A673 (cell line): ENCODE measurements around the gene USP16. TPM values are rescaled to one million over a fixed set of nuclear protein-coding genes. Genes with fewer than 3 reads are reported as not detected.
A peak's percentile ranks its signal among the peaks of the same experiment; 100 is the strongest.
"Not testable (repeated sequence)": the region's sequence is repeated elsewhere in the genome, so short reads cannot be mapped to it uniquely, and the experiment has no call there.

Experiments
- BruUV-seq: library from RNA; stranded (reverse); fragments of 400-500 nt; replicated peaks from 2 replicates; lab custom pipeline; 2021; lab: Mats Ljungman, UMichigan
- CTCF ChIA-PET: fragments of 300-600 bp; sonication (Branson Sonifier 250); formaldehyde crosslinking; loops from one replicate; lab custom pipeline; 2022; ENCODE audit warnings: antibody characterized with exemption; lab: Charles Lee
- POLR2A ChIA-PET: fragments of 300-600 bp; sonication (Branson Sonifier 250); formaldehyde crosslinking; loops from one replicate; lab custom pipeline; 2022; ENCODE audit warnings: antibody characterized with exemption; ENCODE audit not compliant: low non-redundant PET; lab: Charles Lee
- DNase-seq: peaks from one replicate; pipeline ENCODE4 v3.0.0-alpha.2; 2015; ENCODE audit warnings: low spot score
- H3K27ac ChIP-seq: fragments of 200-600 bp; sonication (generic); 2 replicates; pipeline ENCODE4 v1.5.1; 2016; ENCODE audit warnings: mixed run types, low read depth, mild to moderate bottlenecking, mixed read lengths, antibody characterized with exemption, low read length; ENCODE audit not compliant: poor library complexity, severe bottlenecking
- H3K27me3 ChIP-seq: fragments of 200-600 bp; sonication (generic); replicated peaks from 2 replicates; pipeline ENCODE4 v1.6.1; 2017; ENCODE audit warnings: mixed run types, low read depth, mild to moderate bottlenecking, mixed read lengths, antibody characterized with exemption, low read length; ENCODE audit not compliant: insufficient read depth, poor library complexity
- H3K36me3 ChIP-seq: fragments of 200-600 bp; sonication (generic); 2 replicates; pipeline ENCODE4 v1.6.1; 2016; ENCODE audit warnings: mixed run types, mild to moderate bottlenecking, mixed read lengths, antibody characterized with exemption, low read length; ENCODE audit not compliant: insufficient read depth, poor library complexity, severe bottlenecking
- H3K4me1 ChIP-seq: fragments of 200-600 bp; sonication (generic); 2 replicates; pipeline ENCODE4 v1.6.1; 2017; ENCODE audit warnings: mixed run types, mild to moderate bottlenecking, mixed read lengths, antibody characterized with exemption, low read length; ENCODE audit not compliant: insufficient read depth, poor library complexity, severe bottlenecking
- H3K4me3 ChIP-seq: fragments of 200-600 bp; sonication (generic); 2 replicates; pipeline ENCODE4 v1.5.1; 2016; ENCODE audit warnings: low read depth, mixed run types, mild to moderate bottlenecking, mixed read lengths, low read length; ENCODE audit not compliant: poor library complexity, severe bottlenecking
- H3K9me3 ChIP-seq: fragments of 200-600 bp; sonication (generic); 2 replicates; pipeline ENCODE4 v1.6.1; 2016; ENCODE audit warnings: mixed run types, low read depth, mild to moderate bottlenecking, mixed read lengths, antibody characterized with exemption, low read length; ENCODE audit not compliant: poor library complexity, severe bottlenecking
- CTCF ChIP-seq: fragments of 300-800, 200-600 bp; sonication (generic); conservative IDR thresholded peaks from 2 replicates; pipeline ENCODE4 v1.5.1; 2017; ENCODE audit warnings: low read depth, mild to moderate bottlenecking, antibody characterized with exemption, low read length, moderate library complexity, mixed read lengths
- EZH2 ChIP-seq: fragments of 200-600 bp; sonication (generic); IDR thresholded peaks from 2 replicates; pipeline ENCODE4 v1.6.1; 2017; ENCODE audit warnings: borderline replicate concordance, low read depth, mild to moderate bottlenecking, mixed read lengths, antibody characterized with exemption, low read length; ENCODE audit not compliant: poor library complexity, severe bottlenecking
- intact Hi-C: fragments of 100-400 bp; cut with micrococcal nuclease; formaldehyde crosslinking; loops from one replicate; pipeline ENCODE4 v1.10.0; 2022; ENCODE audit not compliant: unreplicated experiment
- total RNA-seq: library from RNA; stranded (reverse); gene quantifications from 2 replicates; pipeline ENCODE4 v1.2.3, GENCODE V29; 2021

The USP16 gene
- total RNA-seq, 1 experiment from 2014 or later, result 40.6 TPM

- no peaks in the 10 kb centered on the region for H3K9me3 ChIP-seq
- intact Hi-C loops, result no loop called here
- H3K27ac ChIP-seq, result no peak overlapping the region
- ChIA-PET POLR2A (no interaction called here), CTCF (no interaction called here)
- no TSS peak for BruUV-seq
- no peaks in the 10 kb centered on the region for H3K27me3 ChIP-seq
- H3K4me3 ChIP-seq, result no peak overlapping the region
- no peak for DNase-seq
- no peaks in the 10 kb centered on the region for H3K4me1 ChIP-seq
- H3K36me3 ChIP-seq, result peaks cover 37% of the 10 kb centered on the region
- no peak for TF ChIP-seq CTCF
- TF ChIP-seq EZH2, result no peak
Observed at GRCh38 chr21:28982637-28983036, 41.8 kb upstream of the USP16 start.

GRCh38 chr21:28986677-28987076 lies 37.8 kb upstream of the USP16 start:
- CTCF ChIA-PET, result no interaction called here
- Histone ChIP-seq H3K27ac (no peak overlapping the region), H3K9me3 (no peaks in the 10 kb centered on the region), H3K27me3 (no peaks in the 10 kb centered on the region), H3K36me3 (peaks cover 26% of the 10 kb centered on the region), H3K4me3 (no peak overlapping the region), H3K4me1 (no peaks in the 10 kb centered on the region)
- no peak for DNase-seq
- POLR2A ChIA-PET, result no interaction called here
- TF ChIP-seq CTCF (no peak), EZH2 (no peak)
- intact Hi-C loops, result no loop called here
- no TSS peak for BruUV-seq

- H3K27me3 ChIP-seq, H3K4me1 ChIP-seq, intact Hi-C loops, POLR2A ChIA-PET, H3K4me3 ChIP-seq, CTCF ChIA-PET, H3K9me3 ChIP-seq, DNase-seq, BruUV-seq, H3K27ac ChIP-seq: not testable (repeated sequence)
- peaks cover 22% of the 10 kb centered on the region for H3K36me3 ChIP-seq
Observed at GRCh38 chr21:28988146-28988545, 36.3 kb upstream of the USP16 start.

GRCh38 chr21:28991861-28992525 lies 32.5 kb upstream of the USP16 start:
- ChIA-PET POLR2A (interaction anchor here (0.6 to 1.3 kb wide), 2 partner anchors 11 kb away, joined by 3 to 8 read pairs; no protein-coding TSS in a partner anchor), CTCF (no interaction called here)
- H3K4me1 ChIP-seq, result no peaks in the 10 kb centered on the region
- no peaks in the 10 kb centered on the region for H3K27me3 ChIP-seq
- intact Hi-C loops, result no loop called here
- no peaks in the 10 kb centered on the region for H3K36me3 ChIP-seq
- H3K9me3 ChIP-seq, result no peaks in the 10 kb centered on the region
- no peak for DNase-seq
- no peak for TF ChIP-seq EZH2
- H3K4me3 ChIP-seq, result peak overlapping the region; percentile 68
- H3K27ac ChIP-seq, result peak overlapping the region; percentile 74
- BruUV-seq, result no TSS peak
